Activated CD4-positive, alpha-beta memory T cell treated with anti-CD3 and anti-CD28 coated beads for 36 hours (primary cell): ENCODE results near the gene NFKBIE. TPM values are rescaled to one million over a fixed set of nuclear protein-coding genes. Genes with fewer than 3 reads are reported as not detected.

Experiments
- CTCF ChIA-PET: fragments of 350-600 bp; sonication (Branson Sonifier 250); formaldehyde crosslinking; loops from one replicate; lab custom pipeline; 2021; ENCODE audit warnings: antibody characterized with exemption, inconsistent platforms; lab: Charles Lee
- POLR2A ChIA-PET: fragments of 350-600 bp; sonication (Branson Sonifier 250); formaldehyde crosslinking; loops from one replicate; lab custom pipeline; 2021; ENCODE audit warnings: antibody characterized with exemption; lab: Charles Lee
- DNase-seq: peaks from one replicate; pipeline ENCODE4 v3.0.0-alpha.2; 2020
- H3K27ac Mint-ChIP-seq: one replicate; pipeline ENCODE4 v1.8.0; 2021; ENCODE audit warnings: mixed read lengths
- H3K27me3 Mint-ChIP-seq: one replicate; pipeline ENCODE4 v1.8.0; 2021; ENCODE audit warnings: mixed read lengths
- H3K36me3 Mint-ChIP-seq: one replicate; pipeline ENCODE4 v1.8.0; 2021; ENCODE audit warnings: mixed read lengths
- H3K4me1 Mint-ChIP-seq: one replicate; pipeline ENCODE4 v1.8.0; 2021; ENCODE audit warnings: low read depth, mixed read lengths
- H3K4me3 Mint-ChIP-seq: one replicate; pipeline ENCODE4 v1.8.0; 2021; ENCODE audit warnings: mild to moderate bottlenecking, mixed read lengths
- H3K9me3 Mint-ChIP-seq: one replicate; pipeline ENCODE4 v1.8.0; 2021; ENCODE audit warnings: mixed read lengths
- intact Hi-C: fragments of 100-400 bp; cut with micrococcal nuclease; formaldehyde crosslinking; loops from one replicate; pipeline ENCODE4 v1.15.1; 2023
- total RNA-seq, 2 experiments: library from RNA; stranded (reverse); gene quantifications; one replicate each; pipeline ENCODE4 v1.2.3, GENCODE V29; 2021

The NFKBIE gene
- total RNA-seq, 2 experiments from 2014 or later, result 24.7 to 25.1 TPM

- peaks cover 50% of the 10 kb centered on the region for H3K27me3 Mint-ChIP-seq
- H3K36me3 Mint-ChIP-seq, result no peaks in the 10 kb centered on the region
Observed at GRCh38 chr6:44271406-44271723, 6.0 kb upstream of the NFKBIE start.

DNA sequence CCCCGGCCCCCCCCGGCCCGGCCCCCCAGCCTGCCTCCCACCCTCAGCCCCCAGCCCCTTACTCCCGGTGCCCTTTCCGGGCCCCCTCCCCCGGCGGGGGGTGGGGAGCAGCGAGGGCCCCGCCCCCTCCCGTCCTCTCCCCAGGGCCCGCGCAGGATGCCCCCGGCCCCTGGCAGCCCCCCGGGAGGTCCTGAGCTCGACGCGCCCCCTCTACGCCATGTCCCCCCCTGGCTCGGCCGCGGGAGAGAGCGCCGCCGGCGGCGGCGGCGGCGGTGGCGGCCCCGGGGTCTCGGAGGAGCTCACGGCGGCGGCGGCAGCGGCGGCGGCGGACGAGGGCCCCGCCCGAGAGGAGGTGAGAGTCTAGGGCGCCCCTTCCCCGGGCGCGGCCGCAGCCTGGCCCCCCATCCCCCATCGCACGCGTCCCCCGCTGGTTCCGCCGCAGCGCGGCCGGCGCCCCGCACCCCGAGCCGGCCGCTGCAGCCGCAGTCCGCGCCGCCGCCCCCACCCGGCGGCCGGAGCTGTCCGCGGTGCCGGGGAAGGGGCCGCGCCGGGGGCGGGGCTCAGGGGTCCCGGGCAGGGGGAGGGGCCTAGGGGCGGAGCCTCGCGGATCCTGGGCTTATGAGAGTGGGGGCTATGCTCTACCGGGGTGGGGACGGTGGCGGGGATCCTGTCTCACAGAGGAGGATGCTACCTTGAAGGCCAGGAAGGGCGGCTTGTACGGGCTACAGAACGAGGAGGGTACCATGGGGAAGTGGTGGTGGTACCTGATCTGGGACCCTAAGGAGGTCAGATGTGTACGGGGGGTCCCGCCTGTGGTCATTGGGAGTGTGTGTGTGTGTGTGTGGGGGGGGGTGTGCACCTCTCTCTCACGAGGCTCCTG lies 5.4 kb upstream of the NFKBIE start:
- H3K4me3 Mint-ChIP-seq, result peak overlapping the region; percentile 26
- CTCF ChIA-PET, result interaction anchor here (0.9 to 5.2 kb wide), 5 partner anchors 14 to 66 kb away, joined by 3 to 184 read pairs (median 4); partner anchors contain the start of genes AARS2 and SLC29A1
- peaks cover 28% of the 10 kb centered on the region for H3K4me1 Mint-ChIP-seq

More at GRCh38 chr6:44271406-44271723, 6.0 kb upstream of the NFKBIE start:
- DNase-seq, result no peak
- Mint-ChIP-seq H3K27ac (no peak overlapping the region), H3K4me1 (peaks cover 24% of the 10 kb centered on the region), H3K4me3 (peak overlapping the region; percentile 26), H3K9me3 (no peaks in the 10 kb centered on the region)
- intact Hi-C loops, result no loop called here
- POLR2A ChIA-PET, result no interaction called here
- CTCF ChIA-PET, result interaction anchor here (1.2 to 5.2 kb wide), 3 partner anchors 27 to 66 kb away, joined by 3 to 184 read pairs (median 6); partner anchors contain the start of gene SLC29A1

GRCh38 chr6:44269921-44270525 lies 4.7 kb upstream of the NFKBIE start, which contains the start of gene TMEM151B:
TSS of gene TMEM151B (plus strand) at chr6:44270450. CDS start at chr6:44270743, 293 bp downstream.
- DNase-seq, result no peak
- Mint-ChIP-seq H3K36me3 (no peaks in the 10 kb centered on the region), H3K4me3 (peak within 1 kb of the TSS; percentile 46), H3K4me1 (peaks cover 28% of the 10 kb centered on the region), H3K27me3 (peaks cover 50% of the 10 kb centered on the region), H3K9me3 (no peaks in the 10 kb centered on the region), H3K27ac (no peak within 1 kb of the TSS)
- ChIA-PET CTCF (interaction anchor here (0.9 to 5.2 kb wide), 6 partner anchors 14 to 67 kb away, joined by 3 to 184 read pairs (median 5); partner anchors contain the start of genes AARS2 and SLC29A1), POLR2A (interaction anchor here (1.0 kb wide), 1 partner anchor 43 kb away, joined by 3 read pairs; the partner anchor contains the start of gene AARS2)
- intact Hi-C loops, result loop anchor here (2.0 kb wide), 1 partner anchor 43 kb away; the partner anchor contains the start of gene AARS2

More for the DNA sequence above, 5.4 kb upstream of the NFKBIE start:
- no peaks in the 10 kb centered on the region for H3K36me3 Mint-ChIP-seq
- peaks cover 50% of the 10 kb centered on the region for H3K27me3 Mint-ChIP-seq
- POLR2A ChIA-PET, result interaction anchor here (1.0 kb wide), 1 partner anchor 42 kb away, joined by 3 read pairs; the partner anchor contains the start of gene AARS2
- intact Hi-C loops, result no loop called here
- H3K9me3 Mint-ChIP-seq, result no peaks in the 10 kb centered on the region
- DNase-seq, result no peak
- H3K27ac Mint-ChIP-seq, result no peak overlapping the region

DNA sequence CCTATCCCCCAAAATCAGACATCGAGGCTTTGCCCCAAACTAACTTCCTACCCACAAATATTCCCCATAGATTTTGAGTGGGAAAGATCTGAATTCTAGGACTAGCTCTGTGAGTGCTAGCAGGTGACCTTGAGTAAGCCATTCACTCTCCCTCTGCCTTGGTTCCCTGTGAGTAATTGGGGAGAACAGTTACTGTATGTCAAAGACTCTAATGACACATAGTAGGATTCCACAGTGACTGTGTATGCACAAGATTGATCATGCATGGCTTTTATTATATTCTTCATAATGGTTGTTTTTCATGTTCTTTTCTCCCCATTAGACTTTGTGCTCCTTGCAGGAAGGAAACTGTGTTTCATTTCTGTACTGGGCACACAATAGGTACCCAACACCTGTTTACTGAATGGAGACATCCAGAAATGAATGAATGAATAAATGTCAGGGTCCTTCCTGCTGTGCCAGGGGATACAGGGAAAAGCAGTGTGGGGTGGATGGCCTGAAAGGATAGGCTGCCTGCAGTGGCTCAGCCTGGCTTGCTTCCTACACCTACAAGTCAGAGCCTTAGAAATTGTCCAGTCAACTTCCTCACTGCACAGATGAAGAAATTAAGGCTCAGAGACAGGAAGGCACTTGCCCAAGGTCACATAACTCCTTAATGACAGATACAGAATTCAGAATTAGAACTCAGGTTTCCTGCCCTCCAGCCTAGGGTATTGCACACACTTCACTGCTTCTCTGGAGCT lies 4.0 kb upstream of the NFKBIE start:
- POLR2A ChIA-PET, result interaction anchor here (1.2 kb wide), 1 partner anchor 43 kb away, joined by 3 read pairs; the partner anchor contains the start of gene AARS2
- CTCF ChIA-PET, result interaction anchor here (0.8 to 5.8 kb wide), 17 partner anchors 13 to 187 kb away, joined by 3 to 184 read pairs (median 7); partner anchors contain the start of genes AARS2, SLC29A1 and SLC35B2
- Mint-ChIP-seq H3K9me3 (no peaks in the 10 kb centered on the region), H3K36me3 (no peaks in the 10 kb centered on the region), H3K4me1 (peaks cover 26% of the 10 kb centered on the region), H3K27ac (no peak overlapping the region), H3K27me3 (peaks cover 46% of the 10 kb centered on the region), H3K4me3 (peak overlapping the region; percentile 46)
- DNase-seq, result no peak
- intact Hi-C loops, result loop anchor here (2.0 kb wide), 1 partner anchor 43 kb away; the partner anchor contains the start of gene AARS2

DNA sequence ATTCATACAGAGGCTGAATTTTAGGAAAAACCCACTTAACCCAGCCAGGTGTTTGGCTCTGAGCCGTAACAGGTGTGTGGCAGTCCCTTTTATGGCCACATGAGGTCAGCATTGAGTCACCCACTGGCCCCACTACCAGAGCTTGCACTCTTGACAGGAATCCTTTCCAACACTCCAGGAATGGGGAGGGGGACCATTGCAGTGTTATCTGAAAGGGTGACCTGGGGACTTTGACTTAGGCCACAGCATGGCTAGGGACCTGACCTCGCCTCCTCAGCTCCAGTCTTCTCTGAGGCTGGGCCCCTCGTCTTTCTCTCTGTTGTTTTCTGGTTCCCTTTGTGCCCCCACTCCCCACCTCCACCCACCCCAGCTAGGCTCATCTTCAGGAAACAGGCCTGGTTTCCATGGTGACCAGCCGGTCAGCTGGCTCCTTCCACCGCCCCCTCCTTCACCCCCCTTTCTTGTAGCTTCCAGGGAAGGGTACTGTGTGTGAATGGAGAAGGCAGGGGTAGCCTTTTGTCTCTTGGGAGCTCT lies 2.8 kb upstream of the NFKBIE start:
- POLR2A ChIA-PET, result interaction anchor here (1.0 to 1.4 kb wide), 4 partner anchors 21 to 187 kb away, joined by 3 to 6 read pairs (median 3); partner anchors contain the start of genes AARS2 and HSP90AB1
- no peak overlapping the region for H3K27ac Mint-ChIP-seq

GRCh38 chr6:44267252-44267651 lies 1.9 kb upstream of the NFKBIE start:
- no peak overlapping the region for H3K27ac Mint-ChIP-seq
- peaks cover 41% of the 10 kb centered on the region for H3K4me1 Mint-ChIP-seq
- CTCF ChIA-PET, result interaction anchor here (0.5 to 5.8 kb wide), 18 partner anchors 10 to 202 kb away, joined by 3 to 184 read pairs (median 7); partner anchors contain the start of genes AARS2, SLC35B2 and SPATS1
- H3K36me3 Mint-ChIP-seq, result peaks cover 18% of the 10 kb centered on the region
- H3K27me3 Mint-ChIP-seq, result peaks cover 29% of the 10 kb centered on the region
- H3K9me3 Mint-ChIP-seq, result no peaks in the 10 kb centered on the region
- no peak overlapping the region for H3K4me3 Mint-ChIP-seq
- DNase-seq, result no peak
- intact Hi-C loops, result no loop called here
- POLR2A ChIA-PET, result interaction anchor here (1.3 kb wide), 1 partner anchor 20 kb away, joined by 6 read pairs; the partner anchor contains the start of gene HSP90AB1

More for the DNA sequence above, 2.8 kb upstream of the NFKBIE start:
- Mint-ChIP-seq H3K36me3 (peaks cover 9% of the 10 kb centered on the region), H3K27me3 (peaks cover 37% of the 10 kb centered on the region), H3K9me3 (no peaks in the 10 kb centered on the region), H3K4me3 (no peak overlapping the region), H3K4me1 (peaks cover 31% of the 10 kb centered on the region)
- CTCF ChIA-PET, result interaction anchor here (0.6 to 5.8 kb wide), 38 partner anchors 10 to 339 kb away, joined by 3 to 184 read pairs (median 4); partner anchors contain the start of genes AARS2, HSP90AB1, SLC29A1 and SLC35B2
- intact Hi-C loops, result loop anchor here (1.0 to 2.0 kb wide), 4 partner anchors 36 to 188 kb away; partner anchors contain the start of gene AARS2
- DNase-seq, result peak; percentile 77

- Mint-ChIP-seq H3K27me3 (peaks cover 22% of the 10 kb centered on the region), H3K27ac (peak overlapping the region; percentile 67), H3K9me3 (no peaks in the 10 kb centered on the region), H3K36me3 (peaks cover 19% of the 10 kb centered on the region), H3K4me1 (peaks cover 45% of the 10 kb centered on the region), H3K4me3 (peak overlapping the region; percentile 43)
- ChIA-PET CTCF (interaction anchor here (0.9 to 5.8 kb wide), 14 partner anchors 10 to 203 kb away, joined by 3 to 184 read pairs (median 6); partner anchors contain the start of genes AARS2, CDC5L, SLC35B2 and SPATS1), POLR2A (interaction anchor here (1.3 kb wide), 1 partner anchor 19 kb away, joined by 6 read pairs; the partner anchor contains the start of gene HSP90AB1)
- intact Hi-C loops, result no loop called here
- no peak for DNase-seq
Observed at GRCh38 chr6:44266347-44266746, 996 bp upstream of the NFKBIE start.

DNA sequence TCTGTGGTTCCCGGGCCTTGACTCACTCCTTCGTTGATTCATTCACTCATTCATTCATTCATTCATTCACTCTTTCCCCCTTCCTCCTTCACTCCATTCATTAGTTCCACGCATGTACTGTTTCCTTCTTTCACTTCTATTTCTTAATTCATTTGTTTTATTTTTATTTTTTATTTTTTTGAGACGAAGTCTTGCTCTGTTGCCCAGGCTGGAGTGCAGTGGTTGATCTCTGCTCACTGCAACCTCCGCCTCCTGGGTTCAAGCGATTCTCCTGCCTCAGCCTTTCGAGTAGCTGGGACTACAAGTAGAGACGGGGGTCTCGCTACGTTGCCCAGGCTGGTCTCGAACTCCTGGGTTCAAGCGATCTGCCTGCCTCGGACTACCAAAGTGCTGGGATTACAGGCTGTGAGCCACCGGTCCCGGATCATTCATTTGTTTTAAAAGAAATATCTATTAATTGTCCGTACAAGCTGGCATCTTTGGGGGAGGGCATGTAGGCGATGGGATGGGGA lies 427 bp upstream of the NFKBIE start:
- H3K4me1 Mint-ChIP-seq, result peaks cover 49% of the 10 kb centered on the region
- no peaks in the 10 kb centered on the region for H3K9me3 Mint-ChIP-seq

DNA sequence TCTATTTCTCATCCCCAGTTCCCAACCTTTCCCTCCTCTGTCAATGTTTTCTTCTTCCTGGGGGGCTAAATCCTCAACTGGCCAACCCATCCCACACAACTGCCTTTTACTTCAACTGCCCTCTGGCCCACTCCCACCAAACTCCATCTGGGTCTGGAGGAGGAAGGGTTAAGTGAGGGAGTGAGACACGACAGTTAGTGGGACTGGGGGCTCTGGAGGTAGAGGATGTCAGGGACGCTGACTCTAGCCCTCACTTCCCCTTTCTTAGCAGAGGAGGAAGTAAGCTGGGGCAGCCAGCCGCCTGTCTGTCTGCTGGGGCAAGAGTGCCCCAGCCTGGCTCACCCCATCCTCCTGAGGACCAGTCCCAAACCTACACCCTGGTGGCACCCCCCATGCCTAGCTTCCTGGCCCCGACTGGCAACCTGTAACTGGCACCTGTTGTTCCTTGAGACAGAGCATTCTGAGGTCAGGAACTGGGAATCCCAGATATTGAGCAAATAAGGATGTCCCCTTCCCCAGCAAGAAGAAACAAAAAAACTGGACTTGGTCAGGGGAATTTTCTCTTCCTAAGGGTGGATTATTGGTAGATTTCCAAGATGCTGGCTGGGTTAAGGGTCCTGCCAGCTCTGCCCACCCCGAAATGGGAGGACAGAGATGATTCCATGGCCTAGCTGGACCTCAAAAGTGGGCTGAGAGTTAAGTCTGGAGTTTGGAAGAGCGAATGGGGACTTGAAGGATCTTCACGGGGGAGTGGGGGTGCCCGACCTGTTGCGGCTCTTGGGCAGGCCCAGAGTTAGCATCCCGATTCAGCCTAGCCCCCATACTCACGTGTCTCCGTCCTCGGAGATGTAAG lies 971 bp downstream of the NFKBIE start:
- Mint-ChIP-seq H3K9me3 (no peaks in the 10 kb centered on the region), H3K4me3 (peak overlapping the region; percentile 97), H3K36me3 (peaks cover 26% of the 10 kb centered on the region), H3K27me3 (peaks cover 10% of the 10 kb centered on the region), H3K27ac (peak overlapping the region; percentile 94), H3K4me1 (peaks cover 41% of the 10 kb centered on the region)
- ChIA-PET CTCF (interaction anchor here (0.6 to 5.8 kb wide), 10 partner anchors 8 to 73 kb away, joined by 3 to 68 read pairs (median 4); partner anchors contain the start of genes AARS2 and HSP90AB1), POLR2A (interaction anchor here (0.5 to 4.7 kb wide), 8 partner anchors 8 to 1120 kb away, joined by 3 to 79 read pairs (median 4); partner anchors contain the start of genes HSP90AB1 and SLC29A1)
- DNase-seq, result peak; percentile 64
- intact Hi-C loops, result loop anchor here (1.0 to 2.0 kb wide), 7 partner anchors 7 to 138 kb away; partner anchors contain the start of genes CDC5L, HSP90AB1, SLC29A1 and SLC35B2

More for the DNA sequence above, 427 bp upstream of the NFKBIE start:
- CTCF ChIA-PET, result interaction anchor here (1.4 to 5.8 kb wide), 5 partner anchors 12 to 189 kb away, joined by 4 to 68 read pairs (median 11); partner anchors contain the start of gene AARS2
- Mint-ChIP-seq H3K36me3 (peaks cover 23% of the 10 kb centered on the region), H3K27me3 (peaks cover 18% of the 10 kb centered on the region), H3K27ac (peak overlapping the region; percentile 67), H3K4me3 (peak overlapping the region; percentile 97)
- intact Hi-C loops, result loop anchor here (1.0 to 2.0 kb wide), 7 partner anchors 8 to 139 kb away; partner anchors contain the start of genes CDC5L, HSP90AB1, SLC29A1 and SLC35B2
- DNase-seq, result no peak
- POLR2A ChIA-PET, result no interaction called here
